B cell (primary cell): ENCODE data around the gene KCND3. TPM values are rescaled to one million over a fixed set of nuclear protein-coding genes. Genes with fewer than 3 reads are reported as not detected.

Source experiments
- ATAC-seq: fragments of 200-7000 bp; cut with Tn5 transposase; one replicate; pipeline ENCODE4 v1.10.0; 2021; ENCODE audit warnings: low read depth, mild to moderate bottlenecking, moderate number of reproducible peaks, moderate library complexity
- CTCF ChIA-PET: fragments of 350-600 bp; sonication (Branson Sonifier 250); formaldehyde crosslinking; loops from one replicate; lab custom pipeline; 2021; ENCODE audit warnings: antibody characterized with exemption, inconsistent platforms; lab: Charles Lee
- POLR2A ChIA-PET: fragments of 350-600 bp; sonication (Branson Sonifier 250); formaldehyde crosslinking; loops from one replicate; lab custom pipeline; 2021; ENCODE audit warnings: antibody characterized with exemption; lab: Charles Lee
- DNase-seq: peaks from one replicate; pipeline ENCODE4 v3.0.0; 2013
- H2AFZ ChIP-seq: 2 replicates; pipeline ENCODE4 v1.6.1; 2012; ENCODE audit warnings: mild to moderate bottlenecking, low read depth, low read length; ENCODE audit not compliant: insufficient read depth, poor library complexity, severe bottlenecking
- H3K27ac ChIP-seq, 2 donors: 1 replicate in 1 of 2; 2 replicates in 1 of 2; pipeline ENCODE4 v1.5.1; 2012 to 2013; ENCODE audit warnings: low read length in 2 of 2, mild to moderate bottlenecking in 2 of 2, moderate library complexity in 1 of 2
- H3K27me3 ChIP-seq, 4 experiments: fragments of 200-600 bp in 1 of 4; sonication (generic) in 1 of 4; replicated peaks in 1 of 4; 1 replicate in 2 of 4; 2 replicates in 2 of 4; pipeline versions ENCODE4 v1.6.1 to v1.7.0; 2013 to 2016; ENCODE audit warnings: low read length in 3 of 4, mild to moderate bottlenecking in 2 of 4, mixed read lengths in 1 of 4, moderate library complexity in 1 of 4; ENCODE audit not compliant: insufficient read depth in 4 of 4, control insufficient read depth in 3 of 4; ENCODE audit errors: control extremely low read depth in 1 of 4
- H3K36me3 ChIP-seq, 2 experiments: replicated peaks in 1 of 2; 1 replicate in 1 of 2; 2 replicates in 1 of 2; pipeline versions ENCODE4 v1.6.1 to v1.7.1; 2013; ENCODE audit warnings: low read length in 1 of 2; ENCODE audit not compliant: insufficient read depth in 2 of 2, control insufficient read depth in 1 of 2; ENCODE audit errors: control extremely low read depth in 1 of 2, extremely low read depth in 1 of 2
- H3K4me1 ChIP-seq, 2 donors: fragments of 200-600 bp in 1 of 2; sonication (generic) in 1 of 2; 1 replicate in 1 of 2; 2 replicates in 1 of 2; pipeline versions ENCODE4 v1.5.1 to v1.6.1; 2013 to 2017; ENCODE audit warnings: low read length in 2 of 2; ENCODE audit not compliant: control insufficient read depth in 2 of 2, insufficient read depth in 2 of 2
- H3K4me2 ChIP-seq: replicated peaks from 2 replicates; pipeline ENCODE3; 2012; ENCODE audit warnings: mild to moderate bottlenecking, low read depth, low read length; ENCODE audit not compliant: poor library complexity, severe bottlenecking
- H3K4me3 ChIP-seq, 5 experiments: fragments of 200-600 bp in 1 of 5; sonication (generic) in 1 of 5; 1 replicate in 3 of 5; 2 replicates in 2 of 5; pipeline versions ENCODE4 v1.5.1 to v1.7.0; 2011 to 2016; ENCODE audit warnings: low read length in 4 of 5, mild to moderate bottlenecking in 4 of 5, low read depth in 2 of 5, control low read depth in 1 of 5, moderate library complexity in 1 of 5; ENCODE audit not compliant: insufficient read depth in 1 of 5; ENCODE audit errors: control extremely low read depth in 1 of 5, extremely low read depth in 1 of 5
- H3K79me2 ChIP-seq: fragments of 200-600 bp; sonication (generic); one replicate; pipeline ENCODE4 v1.6.0; 2016; ENCODE audit warnings: low read length; ENCODE audit not compliant: control insufficient read depth, insufficient read depth
- H3K9ac ChIP-seq: fragments of 200-600 bp; sonication (generic); 2 replicates; pipeline ENCODE4 v1.6.1; 2017; ENCODE audit warnings: mild to moderate bottlenecking, low read length, moderate library complexity
- H3K9me3 ChIP-seq, 3 donors: one replicate each; pipeline versions ENCODE4 v1.6.1 to v1.7.1; 2013; ENCODE audit warnings: low read length in 2 of 3; ENCODE audit not compliant: control insufficient read depth in 2 of 3, insufficient read depth in 1 of 3; ENCODE audit errors: control extremely low read depth in 1 of 3
- H4K20me1 ChIP-seq: 2 replicates; pipeline ENCODE4 v1.6.0; 2012; ENCODE audit warnings: mild to moderate bottlenecking, low read length; ENCODE audit not compliant: insufficient read depth, control insufficient read depth, poor library complexity, severe bottlenecking
- H3K27ac Mint-ChIP-seq: one replicate; pipeline ENCODE4 v1.8.0; 2021; ENCODE audit warnings: mixed read lengths
- H3K27me3 Mint-ChIP-seq: one replicate; pipeline ENCODE4 v1.8.0; 2021; ENCODE audit warnings: mixed read lengths
- H3K4me1 Mint-ChIP-seq: one replicate; pipeline ENCODE4 v1.8.0; 2021; ENCODE audit warnings: mixed read lengths
- H3K4me3 Mint-ChIP-seq: one replicate; pipeline ENCODE4 v1.8.0; 2021; ENCODE audit warnings: mixed read lengths
- H3K9me3 Mint-ChIP-seq: one replicate; pipeline ENCODE4 v1.8.0; 2022; ENCODE audit warnings: mixed read lengths; ENCODE audit not compliant: insufficient read depth
- EZH2 ChIP-seq: IDR thresholded peaks from 2 replicates; pipeline ENCODE4 v1.6.1; 2012; ENCODE audit warnings: borderline replicate concordance, low read depth, mild to moderate bottlenecking, moderate library complexity, low read length; ENCODE audit not compliant: insufficient read depth, poor library complexity, severe bottlenecking
- WGBS: methylation state at CpG from one replicate; pipeline ENCODE4 v1.1.5; 2013; ENCODE audit warnings: missing lambda C conversion rate; ENCODE audit not compliant: insufficient coverage; 5-methylcytosine and 5-hydroxymethylcytosine counted together
- intact Hi-C: fragments of 100-400 bp; cut with micrococcal nuclease; formaldehyde crosslinking; loops from one replicate; pipeline ENCODE4 v1.10.0; 2022
- polyA plus RNA-seq: library from polyadenylated mRNA; depleted of rRNA; stranded (reverse); fragments of >200 nt; gene quantifications from 2 replicates; pipeline ENCODE4 v1.2.3, GENCODE V29; 2012
- total RNA-seq, 2 donors: library from RNA; stranded (reverse); fragments of 120-200 nt in 1 of 2; gene quantifications; 1 replicate in 1 of 2; 2 replicates in 1 of 2; pipeline versions ENCODE4 v1.2.3 to v1.2.4, GENCODE V29; 2013 to 2022
- TF ChIP-seq, protein P1 (sequence below): fragments of 200-600 bp; IDR thresholded peaks from one replicate; pipeline ENCODE4 v1.8.0; 2022; ENCODE audit warnings: antibody characterized with exemption, mild to moderate bottlenecking

KCND3 gene
- total and polyA plus RNA-seq, 2 donors (not counting 1 experiment from before 2014, with no cell fraction given): 0.07 TPM; not detected in 1

GRCh38 chr1:111923766-111924165 is 65.7 kb downstream of the KCND3 start:
- ChIA-PET CTCF (no interaction called here), POLR2A (no interaction called here)
- TF ChIP-seq, protein P1, sequence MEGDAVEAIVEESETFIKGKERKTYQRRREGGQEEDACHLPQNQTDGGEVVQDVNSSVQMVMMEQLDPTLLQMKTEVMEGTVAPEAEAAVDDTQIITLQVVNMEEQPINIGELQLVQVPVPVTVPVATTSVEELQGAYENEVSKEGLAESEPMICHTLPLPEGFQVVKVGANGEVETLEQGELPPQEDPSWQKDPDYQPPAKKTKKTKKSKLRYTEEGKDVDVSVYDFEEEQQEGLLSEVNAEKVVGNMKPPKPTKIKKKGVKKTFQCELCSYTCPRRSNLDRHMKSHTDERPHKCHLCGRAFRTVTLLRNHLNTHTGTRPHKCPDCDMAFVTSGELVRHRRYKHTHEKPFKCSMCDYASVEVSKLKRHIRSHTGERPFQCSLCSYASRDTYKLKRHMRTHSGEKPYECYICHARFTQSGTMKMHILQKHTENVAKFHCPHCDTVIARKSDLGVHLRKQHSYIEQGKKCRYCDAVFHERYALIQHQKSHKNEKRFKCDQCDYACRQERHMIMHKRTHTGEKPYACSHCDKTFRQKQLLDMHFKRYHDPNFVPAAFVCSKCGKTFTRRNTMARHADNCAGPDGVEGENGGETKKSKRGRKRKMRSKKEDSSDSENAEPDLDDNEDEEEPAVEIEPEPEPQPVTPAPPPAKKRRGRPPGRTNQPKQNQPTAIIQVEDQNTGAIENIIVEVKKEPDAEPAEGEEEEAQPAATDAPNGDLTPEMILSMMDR: no peak
- TF ChIP-seq EZH2: no peak
- no peak overlapping the region for H2AFZ ChIP-seq
- H3K4me1 ChIP-seq: no peaks in the 10 kb centered on the region
- no peaks in the 10 kb centered on the region for H3K4me1 Mint-ChIP-seq
- H3K27ac ChIP-seq: no peak overlapping the region
- ATAC-seq (no peak), DNase-seq (no peak)
- peaks cover 24% of the 10 kb centered on the region for H3K27me3 Mint-ChIP-seq
- H3K9me3 ChIP-seq: no peaks in the 10 kb centered on the region
- H3K27ac Mint-ChIP-seq: no peak overlapping the region
- no peak overlapping the region for H3K4me2 ChIP-seq
- no peaks in the 10 kb centered on the region for H4K20me1 ChIP-seq
- H3K4me3 ChIP-seq: no peak overlapping the region
- peaks cover 0 to 21% (median 2%) of the 10 kb centered on the region in 4 experiments for H3K27me3 ChIP-seq
- H3K79me2 ChIP-seq: no peaks in the 10 kb centered on the region
- no peak overlapping the region for H3K4me3 Mint-ChIP-seq
- intact Hi-C loops: no loop called here
- H3K9ac ChIP-seq: no peak overlapping the region
- H3K9me3 Mint-ChIP-seq: no peaks in the 10 kb centered on the region
- WGBS: 87% methylated on average over 5 of the region's 5 CpGs
- no peaks in the 10 kb centered on the region for H3K36me3 ChIP-seq

- peaks cover 34% of the 10 kb centered on the region for H3K27me3 Mint-ChIP-seq
Observed at GRCh38 chr1:111921948-111922347, 67.5 kb downstream of the KCND3 start.

More at GRCh38 chr1:111921948-111922347, 67.5 kb downstream of the KCND3 start:
- no peak for ATAC-seq
- POLR2A ChIA-PET: no interaction called here
- no peaks in the 10 kb centered on the region for H3K9me3 ChIP-seq
- H3K4me3 ChIP-seq: no peak overlapping the region
- H3K27me3 ChIP-seq: peaks cover 0 to 21% (median 2%) of the 10 kb centered on the region in 4 experiments
- WGBS: 89% methylated on average over 4 of the region's 6 CpGs
- H3K79me2 ChIP-seq: no peaks in the 10 kb centered on the region
- intact Hi-C loops: no loop called here
- no peak overlapping the region for H3K4me3 Mint-ChIP-seq
- no peak for DNase-seq
- no peaks in the 10 kb centered on the region for H3K9me3 Mint-ChIP-seq
- H3K4me1 Mint-ChIP-seq: no peaks in the 10 kb centered on the region
- H2AFZ ChIP-seq: no peak overlapping the region
- CTCF ChIA-PET: no interaction called here
- no peak overlapping the region for H3K27ac Mint-ChIP-seq
- TF ChIP-seq, protein P1: no peak
- no peak for TF ChIP-seq EZH2
- no peaks in the 10 kb centered on the region for H3K4me1 ChIP-seq
- H4K20me1 ChIP-seq: no peaks in the 10 kb centered on the region
- H3K4me2 ChIP-seq: no peak overlapping the region
- no peak overlapping the region for H3K27ac ChIP-seq
- no peak overlapping the region for H3K9ac ChIP-seq
- no peaks in the 10 kb centered on the region for H3K36me3 ChIP-seq
